Tongue (tissue), 2 donors: ENCODE measurements around the gene IGFALS. TPM values are rescaled to one million over a fixed set of nuclear protein-coding genes. Genes with fewer than 3 reads are reported as not detected.
A peak's percentile ranks its signal among the peaks of the same experiment; 100 is the strongest.

Experiments used
- DNase-seq: peaks from one replicate; pipeline ENCODE4 v3.0.0-alpha.2; 2015
- total RNA-seq: library from RNA; depleted of rRNA; stranded (reverse); fragments of >200 nt; gene quantifications from one replicate; pipeline ENCODE4 v1.2.3, GENCODE V29; 2014

Gene IGFALS
- total RNA-seq, 1 donor from 2014 or later, result 0.31 TPM

DNA sequence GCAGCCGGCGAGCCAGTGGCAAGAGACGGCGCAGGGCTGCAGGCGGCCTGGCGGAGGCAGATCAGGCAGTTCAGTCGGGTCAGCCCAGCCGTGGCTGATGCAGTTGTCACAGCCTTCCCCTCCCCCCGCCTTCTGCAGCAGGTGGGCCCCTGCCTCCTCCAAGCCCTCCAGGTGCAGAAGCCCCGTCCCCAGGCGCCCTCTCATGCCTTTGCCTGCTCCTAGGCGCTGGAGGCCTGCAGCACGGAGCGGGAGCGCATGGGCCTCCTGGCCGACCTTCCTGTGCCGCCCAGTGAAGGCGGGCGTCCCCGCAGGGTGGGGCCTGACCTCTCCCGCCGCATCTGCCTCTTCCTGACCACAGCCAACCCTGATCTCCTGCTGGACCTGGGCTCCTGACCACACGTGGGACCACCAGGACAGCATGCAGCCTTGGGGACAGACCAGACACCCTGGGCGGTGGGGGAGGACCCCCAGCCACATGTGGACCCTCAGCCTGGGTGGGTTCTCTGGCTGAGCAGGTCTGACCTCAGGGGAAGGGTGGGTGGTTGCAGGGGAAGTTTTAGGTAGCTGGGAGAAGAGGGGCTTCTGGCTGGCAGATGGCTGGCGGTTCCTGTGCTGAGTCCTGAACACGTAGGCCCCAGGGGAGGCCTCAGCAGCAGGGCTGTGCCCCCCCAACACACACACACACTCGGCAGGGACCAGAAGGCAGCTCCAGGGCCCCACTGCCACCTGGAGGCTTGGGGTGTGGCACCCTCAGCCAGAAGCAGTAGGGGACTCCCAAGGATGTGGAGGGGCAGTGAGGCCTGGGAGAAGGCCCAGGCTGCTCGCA is 17.4 kb downstream of the IGFALS start:
- no peak for DNase-seq

GRCh38 chr16:1775006-1775845 is 18.3 kb downstream of the IGFALS start:
- DNase-seq, result no peak

DNA sequence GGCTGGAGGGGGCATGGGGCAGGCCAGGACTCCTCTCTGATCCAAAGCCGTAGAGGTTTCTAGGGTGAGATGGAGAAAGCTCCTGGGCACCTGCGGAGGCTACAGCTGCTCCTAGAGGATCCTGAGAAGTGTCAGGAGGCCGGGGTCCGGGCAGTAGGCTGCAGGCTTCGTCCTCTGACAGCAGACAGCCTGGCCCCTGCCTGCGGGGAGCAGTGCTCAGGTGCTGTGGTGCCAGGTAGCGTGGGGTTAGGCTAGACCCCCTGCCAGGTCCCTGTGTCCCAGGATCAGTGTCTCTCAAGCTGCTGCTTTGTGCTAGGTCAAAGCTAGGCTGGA is 19.1 kb downstream of the IGFALS start:
- DNase-seq, result no peak

DNA sequence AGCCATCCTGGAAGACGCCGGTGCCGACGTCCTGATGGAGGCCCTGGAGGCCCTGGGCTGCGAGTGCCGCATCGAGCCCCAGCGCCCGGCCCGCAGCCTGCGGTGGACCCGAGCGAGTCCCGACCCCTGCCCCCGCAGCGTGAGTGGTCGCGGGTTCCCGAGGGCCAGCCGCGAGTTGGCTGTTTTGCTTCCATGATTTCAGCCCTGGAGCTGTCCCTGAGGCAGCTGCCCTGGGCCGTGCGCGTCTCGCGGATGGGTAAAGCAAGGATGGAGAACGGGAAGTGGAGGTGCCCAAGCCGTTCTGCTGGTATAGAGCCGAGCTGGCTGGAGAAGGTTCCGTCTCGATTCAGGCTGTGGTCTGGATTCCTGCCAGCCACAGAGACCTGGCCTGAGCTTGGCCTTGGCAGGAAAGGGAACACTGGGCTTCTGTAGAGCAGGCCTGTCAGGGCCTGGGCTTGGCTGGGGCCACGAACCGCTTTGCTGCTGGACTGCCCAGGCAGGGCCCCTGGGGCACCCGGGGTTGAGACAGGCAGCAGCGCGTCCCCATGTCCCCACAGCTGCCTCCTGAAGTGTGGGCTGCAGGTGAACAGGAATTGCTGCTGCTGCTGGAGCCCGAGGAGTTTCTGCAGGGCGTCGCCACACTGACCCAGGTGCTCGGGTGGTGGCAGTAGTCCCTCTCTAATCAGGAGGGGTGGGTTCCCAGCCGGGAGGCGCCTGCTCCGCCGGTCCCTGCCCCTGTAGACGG is 19.6 kb downstream of the IGFALS start:
- no peak for DNase-seq

DNA sequence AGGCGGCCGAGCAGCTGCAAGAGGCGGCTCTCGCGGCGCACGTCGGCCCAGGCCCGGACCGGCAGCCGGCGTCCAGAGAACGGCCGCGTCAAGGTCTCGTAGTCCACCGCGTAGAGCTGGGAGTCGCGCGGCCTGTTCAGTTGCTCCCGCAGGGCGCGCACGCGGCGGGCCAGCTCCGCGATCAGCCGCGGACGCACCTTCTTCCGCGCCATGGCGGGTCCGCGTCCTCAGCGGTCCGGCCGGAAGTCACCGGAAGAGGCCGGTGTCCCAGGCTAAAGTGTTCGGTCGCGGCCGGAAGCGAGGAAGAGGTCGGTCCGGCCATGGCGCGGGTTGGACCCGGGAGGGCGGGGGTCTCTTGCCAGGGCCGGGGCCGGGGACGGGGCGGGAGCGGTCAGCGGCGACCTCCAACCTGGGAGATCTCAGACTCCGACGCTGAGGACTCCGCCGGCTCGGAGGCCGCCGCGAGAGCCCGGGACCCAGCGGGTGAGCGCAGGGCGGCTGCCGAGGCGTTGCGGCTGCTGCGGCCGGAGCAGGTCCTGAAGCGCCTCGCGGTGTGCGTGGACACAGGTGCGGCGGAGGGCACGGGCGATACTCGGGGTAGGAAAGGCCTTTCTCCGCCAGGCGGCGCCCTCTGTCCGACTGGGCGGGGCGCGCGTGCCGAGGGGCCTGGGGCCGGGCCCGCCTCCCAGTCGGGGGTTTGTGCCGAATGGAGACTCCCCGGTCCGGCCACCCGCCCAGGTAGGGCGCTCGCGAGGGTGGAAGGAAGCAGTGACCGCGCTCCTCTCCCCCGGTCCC is 20.4 kb downstream of the IGFALS start, which contains the start of gene MRPS34:
Gene MRPS34 (minus strand): TSS at position 227 of the 795 bp plus-strand sequence. CDS start 15 bp downstream, at position 212.
- DNase-seq, result peak; percentile 93

- DNase-seq, result no peak
Observed at GRCh38 chr16:1772362-1772907, 21.1 kb downstream of the IGFALS start, which contains the start of gene EME2. TSS of gene EME2 (plus strand) at chr16:1772810. CDS start at chr16:1773228, 418 bp downstream.

- DNase-seq, result no peak
Observed at GRCh38 chr16:1771864-1772361, 21.6 kb downstream of the IGFALS start.

- peak; percentile 80 for DNase-seq
Observed at GRCh38 chr16:1771188-1771863, 22.2 kb downstream of the IGFALS start, which contains the start of gene NME3. TSS of gene NME3 (minus strand) at chr16:1771543. CDS start at chr16:1771534, 9 bp downstream.

GRCh38 chr16:1770328-1771187 is 22.9 kb downstream of the IGFALS start:
- DNase-seq, result peak; percentile 37

DNA sequence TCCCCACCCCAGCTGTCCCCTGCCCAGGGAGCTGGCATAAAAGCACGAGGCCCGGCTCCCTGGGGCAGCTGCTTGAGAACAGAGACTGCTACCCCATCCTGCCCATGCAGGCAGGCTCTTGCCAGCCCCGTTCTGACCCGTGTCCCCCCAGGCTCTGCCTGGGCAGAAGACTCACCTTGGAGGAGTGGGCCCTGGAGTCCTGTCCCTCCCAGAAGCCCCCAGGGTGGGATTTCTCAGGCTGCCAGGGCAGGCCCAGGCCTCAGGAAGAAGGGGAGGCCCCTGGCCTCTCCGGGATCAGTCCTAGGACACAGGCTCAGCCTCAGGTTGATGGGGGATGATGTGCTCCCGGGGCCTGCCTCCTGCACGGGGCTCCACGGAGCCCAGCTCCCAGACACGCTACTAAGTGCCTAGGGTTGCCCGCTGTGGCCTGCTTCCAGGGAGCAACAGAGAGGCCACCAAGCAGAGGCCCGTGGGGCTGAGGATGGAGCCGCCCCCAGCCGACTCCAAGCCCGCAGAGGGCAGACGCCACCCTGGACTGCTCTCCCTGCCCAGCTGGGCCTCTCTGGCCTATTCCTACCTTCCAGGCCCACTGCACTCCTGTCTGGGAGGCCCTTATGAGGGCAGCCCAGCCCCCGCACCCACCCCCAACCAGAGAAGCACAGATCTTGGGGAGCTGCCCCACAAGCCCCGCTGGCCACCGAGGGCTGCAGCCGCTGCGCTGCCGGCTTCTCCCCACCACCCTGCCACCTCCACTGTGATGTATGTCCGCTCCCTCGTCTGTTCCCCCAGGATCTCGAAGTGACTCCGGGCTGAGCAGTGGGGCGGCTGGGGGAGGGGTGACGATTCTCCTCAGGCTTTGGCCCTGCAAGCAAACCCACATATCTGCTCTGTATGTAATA is 23.9 kb downstream of the IGFALS start:
- no peak for DNase-seq

- DNase-seq, result no peak
Observed at GRCh38 chr16:1768767-1769401, 24.6 kb downstream of the IGFALS start.

GRCh38 chr16:1768061-1768766 is 25.3 kb downstream of the IGFALS start:
- no peak for DNase-seq

DNA sequence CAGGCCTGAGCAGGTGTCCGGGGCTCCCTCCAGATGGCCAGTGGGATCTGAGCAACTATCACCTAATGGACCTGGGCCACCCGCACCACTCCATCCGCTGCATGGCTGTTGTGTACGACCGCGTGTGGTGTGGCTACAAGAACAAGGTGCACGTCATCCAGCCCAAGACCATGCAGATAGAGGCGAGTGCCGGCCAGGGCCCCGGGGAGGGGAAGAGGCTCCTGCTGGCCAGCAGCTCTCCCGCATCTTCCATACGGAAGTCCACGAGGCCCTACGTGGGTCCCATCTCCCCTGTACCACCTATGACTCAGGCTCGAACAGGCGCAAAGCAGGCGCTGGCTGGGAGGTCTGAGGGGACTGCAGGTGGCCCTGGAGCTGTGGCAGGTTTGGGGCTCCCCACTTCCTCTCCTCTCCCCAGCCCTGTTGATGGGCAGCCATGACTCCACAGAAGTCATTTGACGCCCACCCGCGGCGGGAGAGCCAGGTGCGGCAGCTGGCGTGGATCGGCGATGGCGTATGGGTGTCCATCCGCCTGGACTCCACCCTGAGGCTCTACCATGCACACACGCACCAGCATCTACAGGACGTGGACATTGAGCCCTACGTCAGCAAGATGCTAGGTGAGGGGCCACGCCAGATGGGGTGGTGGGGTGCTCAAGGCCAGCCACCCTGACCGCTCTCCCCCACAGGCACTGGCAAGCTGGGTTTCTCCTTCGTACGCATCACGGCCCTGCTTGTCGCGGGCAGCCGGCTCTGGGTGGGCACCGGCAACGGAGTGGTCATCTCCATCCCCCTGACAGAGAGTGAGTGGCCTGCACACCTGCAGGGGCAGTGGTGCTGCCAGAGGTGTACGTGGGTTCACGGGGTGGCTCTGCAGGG is 26.1 kb downstream of the IGFALS start:
- DNase-seq, result no peak

GRCh38 chr16:1766701-1767100 is 26.8 kb downstream of the IGFALS start:
- no peak for DNase-seq

GRCh38 chr16:1766231-1766630 is 27.3 kb downstream of the IGFALS start:
- DNase-seq, result no peak

DNA sequence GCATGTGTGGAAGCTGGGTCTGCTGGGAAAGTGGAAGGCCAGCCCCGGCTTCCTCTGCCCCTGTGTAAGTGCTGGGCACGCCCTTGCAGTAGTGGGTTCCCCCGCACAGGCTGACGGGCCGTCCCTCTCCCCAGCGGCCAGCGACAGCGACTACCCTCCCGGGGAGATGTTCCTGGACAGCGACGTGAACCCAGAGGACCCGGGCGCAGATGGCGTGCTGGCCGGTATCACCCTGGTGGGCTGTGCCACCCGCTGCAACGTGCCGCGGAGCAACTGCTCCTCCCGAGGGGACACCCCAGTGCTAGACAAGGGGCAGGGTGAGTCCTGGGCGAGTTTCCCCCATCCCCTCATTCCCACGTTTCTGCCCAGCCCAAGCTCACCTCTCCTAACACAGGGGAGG is 27.7 kb downstream of the IGFALS start:
- DNase-seq, result no peak
